Right lobe of liver (tissue), 6 donors: ENCODE measurements around the gene ITPRIPL1. TPM values are rescaled to one million over a fixed set of nuclear protein-coding genes. Genes with fewer than 3 reads are reported as not detected.

Source experiments
- ATAC-seq, 4 donors: fragments of 200-7000 bp; cut with Tn5 transposase; one replicate each; pipeline ENCODE4 v1.9.1; 2020; ENCODE audit warnings: mild to moderate bottlenecking in 4 of 4, moderate library complexity in 4 of 4
- DNase-seq, 3 donors: peaks; one replicate each; pipeline ENCODE4 v3.0.0-alpha.2; 2020
- H3K27ac ChIP-seq, 3 donors: fragments of 200-600 bp; one replicate each; pipeline ENCODE4 v1.8.0; 2022
- H3K27me3 ChIP-seq, 2 donors: fragments of 200-600 bp; one replicate each; pipeline ENCODE4 v1.8.0; 2022
- H3K36me3 ChIP-seq, 4 donors: fragments of 200-600 bp; sonication (generic) in 1 of 4; one replicate each; pipeline versions ENCODE4 v1.5.1 to v1.8.0; 2017 to 2022; ENCODE audit warnings: control low read depth in 1 of 4
- H3K4me1 ChIP-seq, 4 donors: fragments of 200-600 bp; sonication (generic) in 1 of 4; one replicate each; pipeline versions ENCODE4 v1.5.1 to v1.8.0; 2017 to 2022; ENCODE audit warnings: control low read depth in 1 of 4
- H3K4me3 ChIP-seq, 3 donors: fragments of 200-600 bp; one replicate each; pipeline ENCODE4 v1.8.0; 2022
- H3K9me3 ChIP-seq, 4 donors: fragments of 200-600 bp; sonication (generic) in 1 of 4; one replicate each; pipeline versions ENCODE4 v1.5.1 to v1.8.0; 2017 to 2022; ENCODE audit warnings: control low read depth in 1 of 4
- CTCF ChIP-seq, 4 donors: fragments of 200-600 bp in 3 of 4; fragments of 450-650 bp in 1 of 4; IDR thresholded peaks; one replicate each; pipeline versions ENCODE4 v1.5.1 to v1.8.0; 2016 to 2022; ENCODE audit warnings: antibody characterized with exemption in 4 of 4, mild to moderate bottlenecking in 2 of 4
- POLR2A ChIP-seq: fragments of 450-650 bp; IDR thresholded peaks from one replicate; pipeline ENCODE4 v1.6.1; 2017; ENCODE audit warnings: antibody characterized with exemption, mild to moderate bottlenecking
- WGBS: methylation state at CpG from one replicate; pipeline ENCODE4 v1.1.6; 2018; ENCODE audit warnings: low coverage, low lambda C conversion rate; ENCODE audit not compliant: insufficient coverage; ENCODE audit errors: missing lambda C conversion rate; 5-methylcytosine and 5-hydroxymethylcytosine counted together
- intact Hi-C, 2 donors: fragments of 100-400 bp; cut with DNase I; formaldehyde crosslinking; loops; one replicate each; pipeline versions ENCODE4 v1.11.2 to v1.14.1; 2022
- total RNA-seq, 6 experiments: library from RNA; depleted of rRNA in 2 of 6; stranded (reverse); fragments of >200 nt in 2 of 6; fragmentation: NEBNext Ultra II Directional in 3 of 6; extraction: Animal tissue kit (Norgen Biotek cat#: 25700) in 3 of 6; gene quantifications; one replicate each; pipeline versions ENCODE4 v1.1.0 to v1.2.4, GENCODE V29; 2016 to 2023
- donor health status: DM: no; HTN: yes; CAD: no.
- donor health status: DM: no; HTN: no; CAD: no.
- donor health status: DM: no; HTN: no; CAD: no.
- donor health status: DM: no; HTN: yes; CAD: no.
- donor health status: DM: no; HTN: yes; CAD: no.

ITPRIPL1 gene
- total RNA-seq, 6 experiments from 2014 or later, result 0.15 to 1.2 (median 0.24) TPM

DNA sequence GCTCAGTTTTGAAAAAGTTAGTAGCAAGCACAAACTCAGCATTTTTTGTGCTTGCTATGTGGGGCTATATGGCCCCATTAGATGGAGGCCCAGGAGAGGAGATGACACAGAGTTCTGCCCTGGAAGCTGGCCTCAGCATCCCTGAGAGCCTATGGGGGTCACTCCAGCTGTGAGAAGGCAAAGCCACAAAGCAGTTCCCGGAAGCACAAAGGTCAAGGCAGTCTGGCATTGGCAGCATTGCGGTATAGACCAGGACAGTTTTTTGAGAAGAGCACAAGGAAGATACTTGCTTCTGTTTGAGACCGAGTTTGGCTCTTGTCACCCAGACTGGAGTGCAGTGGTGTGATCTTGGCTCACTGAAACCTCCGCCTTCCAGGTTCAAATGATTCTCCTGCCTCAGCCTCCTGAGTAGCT lies 7.5 kb upstream of the ITPRIPL1 start:
- ATAC-seq, result no peak

GRCh38 chr2:96318723-96319122 lies 6.4 kb upstream of the ITPRIPL1 start:
- no peaks in the 10 kb centered on the region for H3K9me3 ChIP-seq
- H3K4me3 ChIP-seq, result no peak overlapping the region
- peaks cover 0 to 10% (median 0%) of the 10 kb centered on the region in 4 donors for H3K4me1 ChIP-seq
- intact Hi-C loops, result no loop called here
- WGBS, result 100% methylated on average over 2 of the region's 4 CpGs
- H3K27me3 ChIP-seq, result no peaks in the 10 kb centered on the region
- no peak overlapping the region for H3K27ac ChIP-seq
- ATAC-seq (no peak), DNase-seq (no peak)
- no peaks in the 10 kb centered on the region for H3K36me3 ChIP-seq
- TF ChIP-seq POLR2A (no peak), CTCF (IDR thresholded peaks at IDR 0.05) (no peak)

More for the DNA sequence above, 7.5 kb upstream of the ITPRIPL1 start:
- no peak overlapping the region for H3K4me3 ChIP-seq
- no peaks in the 10 kb centered on the region for H3K36me3 ChIP-seq
- H3K9me3 ChIP-seq, result no peaks in the 10 kb centered on the region
- intact Hi-C loops, result no loop called here
- WGBS, result 80% methylated on average over 2 of the region's 4 CpGs
- TF ChIP-seq POLR2A, result no peak
- no peak for TF ChIP-seq CTCF (IDR thresholded peaks at IDR 0.05)
- H3K27me3 ChIP-seq, result no peaks in the 10 kb centered on the region
- H3K27ac ChIP-seq, result no peak overlapping the region
- no peak for DNase-seq
- H3K4me1 ChIP-seq, result peaks cover 0 to 10% (median 0%) of the 10 kb centered on the region in 4 donors

- H3K36me3 ChIP-seq, result no peaks in the 10 kb centered on the region
- no peaks in the 10 kb centered on the region for H3K9me3 ChIP-seq
- H3K4me3 ChIP-seq, result no peak overlapping the region
- WGBS, result 45% methylated on average over 1 of the region's 1 CpG
- H3K27ac ChIP-seq, result no peak overlapping the region
- TF ChIP-seq CTCF (IDR thresholded peaks at IDR 0.05) (no peak), POLR2A (no peak)
- no peak for DNase-seq
- ATAC-seq, result no peak
- intact Hi-C loops, result no loop called here
- H3K4me1 ChIP-seq, result peaks cover 0 to 10% (median 0%) of the 10 kb centered on the region in 4 donors
- no peaks in the 10 kb centered on the region for H3K27me3 ChIP-seq
Measured at GRCh38 chr2:96319396-96319795, 5.7 kb upstream of the ITPRIPL1 start.

GRCh38 chr2:96320326-96320725 lies 4.8 kb upstream of the ITPRIPL1 start:
- no peak for TF ChIP-seq CTCF (IDR thresholded peaks at IDR 0.05)
- no peak for TF ChIP-seq POLR2A
- Histone ChIP-seq H3K9me3 (no peaks in the 10 kb centered on the region), H3K36me3 (no peaks in the 10 kb centered on the region), H3K27me3 (no peaks in the 10 kb centered on the region), H3K4me3 (no peak overlapping the region), H3K27ac (no peak overlapping the region), H3K4me1 (peaks cover 0 to 10% (median 0%) of the 10 kb centered on the region in 4 donors)
- ATAC-seq, result no peak
- DNase-seq, result no peak
- intact Hi-C loops, result no loop called here
- WGBS, result 82% methylated on average over 3 of the region's 3 CpGs
